Pons (tissue), 1 donor: Measurements from ENCODE around the gene NARS2.
"Not testable (repeated sequence)": the region's sequence is repeated elsewhere in the genome, so short reads cannot be mapped to it uniquely, and the experiment has no call there.

ENCODE experiments used
- DNase-seq: peaks from one replicate; pipeline ENCODE4 v3.0.0-alpha.2; 2016; ENCODE audit warnings: low spot score

NARS2 gene, protein sequence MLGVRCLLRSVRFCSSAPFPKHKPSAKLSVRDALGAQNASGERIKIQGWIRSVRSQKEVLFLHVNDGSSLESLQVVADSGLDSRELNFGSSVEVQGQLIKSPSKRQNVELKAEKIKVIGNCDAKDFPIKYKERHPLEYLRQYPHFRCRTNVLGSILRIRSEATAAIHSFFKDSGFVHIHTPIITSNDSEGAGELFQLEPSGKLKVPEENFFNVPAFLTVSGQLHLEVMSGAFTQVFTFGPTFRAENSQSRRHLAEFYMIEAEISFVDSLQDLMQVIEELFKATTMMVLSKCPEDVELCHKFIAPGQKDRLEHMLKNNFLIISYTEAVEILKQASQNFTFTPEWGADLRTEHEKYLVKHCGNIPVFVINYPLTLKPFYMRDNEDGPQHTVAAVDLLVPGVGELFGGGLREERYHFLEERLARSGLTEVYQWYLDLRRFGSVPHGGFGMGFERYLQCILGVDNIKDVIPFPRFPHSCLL

DNA sequence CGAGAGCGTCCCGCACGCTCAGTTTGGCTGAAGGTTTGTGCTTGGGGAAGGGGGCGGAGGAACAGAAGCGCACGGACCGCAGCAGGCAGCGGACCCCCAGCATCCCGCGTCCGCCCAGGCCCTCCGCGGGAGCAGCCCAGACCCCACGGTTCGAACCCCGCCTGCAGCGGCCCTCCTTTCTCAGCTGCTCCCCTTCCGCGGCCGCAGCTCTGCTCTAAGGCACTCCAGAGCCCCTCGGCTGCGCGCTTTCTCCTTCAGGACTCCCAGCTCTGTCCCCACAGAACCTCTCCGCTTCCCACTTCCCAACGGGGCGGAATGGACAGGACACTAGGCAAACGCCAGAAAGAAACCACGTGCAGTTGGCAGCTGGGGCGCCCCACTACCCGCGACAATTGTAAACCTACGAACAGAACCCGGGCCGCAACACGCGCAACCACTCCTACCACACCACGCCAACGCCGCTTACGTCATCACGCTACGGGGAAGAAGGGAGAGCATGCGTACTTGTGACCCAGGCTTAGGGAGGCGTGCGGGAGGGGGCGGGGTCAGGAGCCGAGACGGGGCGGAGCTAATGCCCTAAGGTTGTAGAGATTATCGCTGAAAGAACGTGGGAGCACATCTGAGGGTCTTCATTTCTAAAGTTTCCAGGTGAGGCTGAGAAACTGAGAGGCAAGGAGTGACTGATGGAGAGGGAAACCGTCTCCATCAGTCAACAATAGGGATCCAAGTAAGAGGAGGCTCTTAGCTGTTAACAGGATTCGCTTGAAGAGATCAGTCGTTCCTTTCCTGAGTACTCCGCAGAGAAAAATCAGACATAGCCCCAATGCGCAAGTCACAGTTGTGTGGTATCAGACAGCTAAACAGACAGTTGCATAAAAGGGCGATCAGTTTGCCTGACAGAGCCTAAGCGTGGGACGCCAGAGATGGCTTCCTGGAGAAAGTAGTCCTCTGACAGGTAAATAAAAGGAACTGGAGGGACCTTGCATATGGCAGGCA, at the start of gene NARS2:
Gene NARS2, minus strand, starts transcription at position 479 of the 996 bp plus-strand sequence. Its CDS starts 376 bp downstream, at position 103.
- DNase-seq, result peak; percentile 98

DNA sequence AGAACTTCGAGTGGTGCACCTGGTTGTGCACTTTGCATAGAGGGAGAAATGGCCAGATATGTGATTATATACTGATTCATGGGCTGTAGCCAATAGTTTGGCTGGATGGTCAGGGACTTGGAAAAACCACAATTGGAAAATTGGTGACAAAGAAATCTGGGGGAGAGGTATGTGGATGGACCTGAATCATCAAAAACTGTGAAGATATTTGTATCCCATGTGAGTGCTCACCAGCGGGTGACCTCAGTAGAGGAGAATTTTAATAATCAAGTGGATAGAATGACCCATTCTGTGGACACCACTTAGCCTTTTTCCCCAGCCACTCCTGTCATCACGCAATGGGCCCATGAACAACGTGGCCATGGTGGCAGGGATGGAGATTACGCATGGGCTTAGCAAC, 48.0 kb upstream of the NARS2 start:
- no peak for DNase-seq

- DNase-seq, result no peak
Measured at GRCh38 chr11:78620159-78620558, 45.5 kb upstream of the NARS2 start.

- DNase-seq, result no peak
Measured at GRCh38 chr11:78615724-78616123, 41.1 kb upstream of the NARS2 start.

DNA sequence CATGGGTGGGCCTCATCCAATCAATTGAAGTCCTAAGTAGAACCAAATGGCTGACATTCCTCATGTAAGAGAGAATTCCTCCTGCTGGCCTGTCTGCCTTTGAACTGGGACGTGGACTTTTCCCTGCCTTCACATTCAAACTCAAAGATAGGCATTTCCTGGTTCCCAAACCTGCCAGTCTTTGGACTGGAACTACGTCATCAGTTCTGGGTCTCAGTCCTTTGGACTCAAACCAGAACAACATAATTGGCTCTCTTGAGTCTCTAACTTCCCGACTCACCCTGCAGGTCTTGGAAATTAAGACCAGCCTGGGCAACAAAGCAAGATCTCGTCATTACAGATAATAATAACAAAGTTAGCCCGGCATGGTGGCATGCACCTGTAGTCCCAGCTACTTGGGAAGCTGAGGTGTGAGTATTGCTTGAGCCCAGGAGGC, 38.7 kb upstream of the NARS2 start:
- DNase-seq, result no peak

DNA sequence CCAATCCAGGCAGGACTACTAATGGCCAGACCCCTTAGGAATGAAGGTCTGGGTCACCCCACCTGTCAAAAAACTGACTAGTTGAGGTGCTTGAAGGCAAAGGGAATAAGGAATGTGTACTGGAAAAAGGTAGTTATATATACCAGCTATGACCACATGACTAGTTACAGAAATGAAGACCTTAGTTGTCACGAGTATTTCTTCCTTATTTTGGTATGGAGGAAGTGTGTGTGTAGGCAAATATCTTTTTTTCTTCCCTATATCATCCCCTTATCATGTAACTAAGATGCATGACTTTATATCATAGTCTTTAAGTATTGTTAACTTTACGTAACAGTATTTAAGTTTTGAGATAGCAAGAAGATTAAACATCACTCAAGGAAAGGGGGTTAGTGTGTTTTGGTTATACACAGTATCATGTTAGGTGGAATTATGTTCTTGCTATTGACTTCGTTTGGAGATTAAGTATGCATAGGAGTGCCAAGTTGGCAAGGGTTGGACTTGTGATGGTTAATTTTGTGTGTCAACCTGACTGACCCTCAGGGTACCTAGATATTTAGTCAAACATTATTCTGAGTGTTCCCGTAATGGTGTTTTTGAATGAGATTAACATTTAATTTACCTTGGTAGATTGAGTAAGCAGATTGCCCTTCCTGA, 38.2 kb upstream of the NARS2 start:
- no peak for DNase-seq

DNA sequence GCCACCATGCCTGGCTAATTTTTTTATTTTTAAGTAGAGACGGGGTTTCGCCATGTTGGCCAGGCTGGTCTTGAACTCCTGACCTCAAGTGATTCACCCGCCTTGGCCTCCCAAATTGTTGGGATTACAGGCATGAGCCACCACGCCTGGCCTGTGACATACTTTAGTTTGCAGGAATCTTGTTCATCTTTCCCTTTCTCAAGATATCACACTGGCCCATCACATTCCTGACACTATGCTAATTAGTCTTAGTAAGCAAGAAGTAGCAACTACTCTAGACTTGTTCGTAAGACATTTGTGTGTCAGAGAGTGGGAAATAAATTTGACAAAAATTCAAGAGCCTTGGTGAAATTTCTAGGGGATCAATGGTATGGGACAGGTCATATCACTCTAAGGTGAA, 34.7 kb upstream of the NARS2 start:
- DNase-seq, result not testable (repeated sequence)

GRCh38 chr11:78607696-78608095, 33.0 kb upstream of the NARS2 start:
- no peak for DNase-seq

DNA sequence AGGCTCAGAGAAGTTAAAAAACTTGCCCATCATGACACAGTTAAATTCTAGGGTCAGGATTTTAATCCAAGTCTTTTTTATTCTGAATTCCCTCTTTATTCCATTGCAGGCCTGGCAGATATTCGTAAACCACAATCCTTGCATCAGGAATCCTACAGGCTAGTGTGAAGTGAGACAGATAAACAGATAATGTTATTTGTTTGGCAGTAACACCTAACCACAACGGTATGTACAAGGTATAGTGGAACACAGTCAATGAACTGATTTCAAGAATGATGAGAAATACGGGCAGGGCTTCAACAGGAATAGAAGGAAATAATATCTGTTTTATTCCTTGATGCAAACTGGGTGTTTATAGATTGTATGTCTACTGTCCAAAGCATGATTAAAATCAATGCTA, 32.0 kb upstream of the NARS2 start:
- no peak for DNase-seq

GRCh38 chr11:78605296-78605695, 30.6 kb upstream of the NARS2 start:
- no peak for DNase-seq

- DNase-seq, result peak; percentile 2
Measured at GRCh38 chr11:78603792-78604191, 29.1 kb upstream of the NARS2 start.

DNA sequence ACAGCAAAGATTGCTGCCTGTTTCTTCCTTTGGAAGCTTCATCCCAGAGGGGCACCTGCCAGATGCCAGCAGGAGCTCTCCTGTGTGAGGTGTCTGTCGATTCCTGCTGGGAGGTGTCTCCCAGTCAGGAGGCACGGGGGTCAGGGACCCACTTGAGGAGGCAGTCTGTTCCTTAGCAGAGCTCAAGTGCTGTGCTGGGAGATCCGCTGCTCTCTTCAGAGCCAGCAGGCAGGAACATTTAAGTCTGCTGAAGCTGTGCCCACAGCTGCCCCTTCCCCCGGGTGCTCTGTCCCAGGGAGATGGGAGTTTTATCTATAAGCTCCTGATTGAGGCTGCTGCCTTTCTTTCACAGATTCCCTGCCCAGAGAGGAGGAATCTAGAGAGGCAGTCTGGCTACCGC, 28.1 kb upstream of the NARS2 start:
- DNase-seq, result not testable (repeated sequence)

DNA sequence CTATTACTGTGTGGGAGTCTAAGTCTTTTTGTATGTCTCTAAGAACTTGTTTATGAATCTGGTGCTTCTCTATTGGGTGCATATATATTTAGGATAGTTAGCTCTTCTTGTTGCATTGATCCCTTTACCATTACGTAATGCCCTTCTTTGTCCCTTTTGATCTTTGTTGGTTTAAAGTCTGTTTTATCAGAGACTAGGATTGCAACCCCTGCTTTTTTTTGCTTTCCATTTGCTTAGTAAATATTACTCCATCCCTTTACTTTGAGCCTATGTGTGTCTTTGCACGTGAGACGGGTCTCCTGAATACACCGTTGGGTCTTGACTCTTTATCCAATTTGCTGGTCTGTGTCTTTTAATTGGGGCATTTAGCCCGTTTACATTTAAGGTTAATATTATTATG, 26.4 kb upstream of the NARS2 start:
- not testable (repeated sequence) for DNase-seq

DNA sequence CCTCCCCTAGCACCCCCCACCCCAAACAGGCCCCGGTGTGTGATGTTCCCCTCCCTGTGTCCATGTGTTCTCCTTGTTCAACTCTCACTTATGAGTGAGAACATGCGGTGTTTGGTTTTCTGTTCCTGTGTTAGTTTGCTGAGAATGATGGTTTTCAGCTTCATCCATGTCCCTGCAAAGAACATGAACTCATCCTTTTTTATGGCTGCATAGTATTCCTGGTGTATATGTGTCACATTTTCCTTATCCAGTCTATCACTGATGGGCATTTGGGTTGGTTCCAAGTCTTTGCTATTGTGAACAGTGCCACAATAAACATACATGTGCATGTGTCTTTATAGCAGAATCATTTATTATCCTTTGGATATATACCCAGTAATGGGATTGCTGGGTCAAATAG, 22.9 kb upstream of the NARS2 start:
- not testable (repeated sequence) for DNase-seq

- DNase-seq, result no peak
Measured at GRCh38 chr11:78595436-78596130, 20.9 kb upstream of the NARS2 start.

- DNase-seq, result no peak
Measured at GRCh38 chr11:78594814-78595213, 20.1 kb upstream of the NARS2 start.

- no peak for DNase-seq
Measured at GRCh38 chr11:78588517-78588916, 13.9 kb upstream of the NARS2 start.

GRCh38 chr11:78587446-78587845, 12.8 kb upstream of the NARS2 start:
- DNase-seq, result no peak

GRCh38 chr11:78586452-78587046, 11.9 kb upstream of the NARS2 start:
- no peak for DNase-seq

GRCh38 chr11:78583889-78584288, 9.2 kb upstream of the NARS2 start:
- DNase-seq, result no peak

DNA sequence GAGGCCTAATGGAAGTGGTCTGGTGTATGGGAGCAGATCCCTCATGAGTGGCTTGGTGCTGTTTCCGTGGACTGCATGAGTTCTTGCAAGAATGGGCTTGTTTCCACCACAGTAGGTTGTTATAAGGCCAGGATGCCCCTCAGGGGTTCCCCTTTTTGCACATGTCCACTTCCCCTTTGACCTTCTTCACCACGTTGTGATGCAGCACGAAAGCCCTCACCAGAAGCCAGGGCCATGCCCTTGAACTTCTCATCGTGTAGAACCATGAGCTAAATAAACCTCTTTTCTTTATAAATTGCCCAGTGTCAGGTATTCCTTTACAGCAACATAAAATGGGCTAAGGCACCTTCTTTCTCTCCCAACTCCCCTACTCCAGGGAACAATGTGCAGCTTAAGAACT, 2.8 kb upstream of the NARS2 start:
- no peak for DNase-seq
